ENCODE measurements around the gene IFT52.

Gene IFT52

DNA sequence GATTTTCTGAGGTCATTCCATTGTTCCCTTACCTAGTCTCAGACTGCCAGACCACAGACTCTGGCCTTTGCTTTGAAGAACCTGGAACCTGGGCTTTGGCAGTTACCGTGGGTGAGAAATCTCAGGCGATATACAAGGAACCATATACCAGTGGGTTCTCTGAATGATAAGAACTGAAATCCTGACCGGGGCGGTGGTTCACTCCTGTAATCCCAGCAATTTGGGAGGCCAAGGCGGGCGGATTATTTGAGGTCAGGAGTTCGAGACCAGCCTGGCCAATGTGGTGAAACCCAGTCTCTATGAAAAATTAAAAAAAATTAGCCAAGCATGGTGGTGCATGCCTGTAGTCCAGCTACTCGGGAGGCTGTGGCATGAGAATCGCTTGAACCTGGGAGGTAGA lies 46.2 kb upstream of the IFT52 start:
- TF ChIP-seq TEAD4 (IDR thresholded peaks at IDR 0.05) (no peak), ZBTB7A (IDR thresholded peaks at IDR 0.05; ENCODE audit: low read depth) (no peak), CEBPB (IDR thresholded peaks at IDR 0.05) (no peak), CREB1 (IDR thresholded peaks at IDR 0.05; ENCODE audit: low read depth) (no peak), EGR1 (IDR thresholded peaks at IDR 0.05) (no peak), FOXM1 (IDR thresholded peaks at IDR 0.05; ENCODE audit: borderline replicate concordance, low read depth) (no peak), MAX (IDR thresholded peaks at IDR 0.05) (no peak), TAF1 (IDR thresholded peaks at IDR 0.05; ENCODE audit: low read depth) (no peak), NFIC (IDR thresholded peaks at IDR 0.05) (no peak), USF1 (IDR thresholded peaks at IDR 0.05) (no peak), YY1 (IDR thresholded peaks at IDR 0.05; ENCODE audit: low read depth) (no peak), EP300 (IDR thresholded peaks at IDR 0.05; ENCODE audit: borderline replicate concordance) (no peak), RAD21 (IDR thresholded peaks at IDR 0.05; ENCODE audit: low read depth) (no peak)
- TF ChIP-seq, protein P1, sequence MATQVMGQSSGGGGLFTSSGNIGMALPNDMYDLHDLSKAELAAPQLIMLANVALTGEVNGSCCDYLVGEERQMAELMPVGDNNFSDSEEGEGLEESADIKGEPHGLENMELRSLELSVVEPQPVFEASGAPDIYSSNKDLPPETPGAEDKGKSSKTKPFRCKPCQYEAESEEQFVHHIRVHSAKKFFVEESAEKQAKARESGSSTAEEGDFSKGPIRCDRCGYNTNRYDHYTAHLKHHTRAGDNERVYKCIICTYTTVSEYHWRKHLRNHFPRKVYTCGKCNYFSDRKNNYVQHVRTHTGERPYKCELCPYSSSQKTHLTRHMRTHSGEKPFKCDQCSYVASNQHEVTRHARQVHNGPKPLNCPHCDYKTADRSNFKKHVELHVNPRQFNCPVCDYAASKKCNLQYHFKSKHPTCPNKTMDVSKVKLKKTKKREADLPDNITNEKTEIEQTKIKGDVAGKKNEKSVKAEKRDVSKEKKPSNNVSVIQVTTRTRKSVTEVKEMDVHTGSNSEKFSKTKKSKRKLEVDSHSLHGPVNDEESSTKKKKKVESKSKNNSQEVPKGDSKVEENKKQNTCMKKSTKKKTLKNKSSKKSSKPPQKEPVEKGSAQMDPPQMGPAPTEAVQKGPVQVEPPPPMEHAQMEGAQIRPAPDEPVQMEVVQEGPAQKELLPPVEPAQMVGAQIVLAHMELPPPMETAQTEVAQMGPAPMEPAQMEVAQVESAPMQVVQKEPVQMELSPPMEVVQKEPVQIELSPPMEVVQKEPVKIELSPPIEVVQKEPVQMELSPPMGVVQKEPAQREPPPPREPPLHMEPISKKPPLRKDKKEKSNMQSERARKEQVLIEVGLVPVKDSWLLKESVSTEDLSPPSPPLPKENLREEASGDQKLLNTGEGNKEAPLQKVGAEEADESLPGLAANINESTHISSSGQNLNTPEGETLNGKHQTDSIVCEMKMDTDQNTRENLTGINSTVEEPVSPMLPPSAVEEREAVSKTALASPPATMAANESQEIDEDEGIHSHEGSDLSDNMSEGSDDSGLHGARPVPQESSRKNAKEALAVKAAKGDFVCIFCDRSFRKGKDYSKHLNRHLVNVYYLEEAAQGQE (IDR thresholded peaks at IDR 0.05; ENCODE audit: low read depth) = no peak

- TF ChIP-seq TAF1 (IDR thresholded peaks at IDR 0.05; ENCODE audit: low read depth) (no peak), ZBTB7A (IDR thresholded peaks at IDR 0.05; ENCODE audit: low read depth) (no peak), YY1 (IDR thresholded peaks at IDR 0.05; ENCODE audit: low read depth) (no peak), NFIC (IDR thresholded peaks at IDR 0.05) (no peak), EP300 (IDR thresholded peaks at IDR 0.05; ENCODE audit: borderline replicate concordance) (no peak), RAD21 (IDR thresholded peaks at IDR 0.05; ENCODE audit: low read depth) (no peak), FOXM1 (IDR thresholded peaks at IDR 0.05; ENCODE audit: borderline replicate concordance, low read depth) (no peak), MAX (IDR thresholded peaks at IDR 0.05) (no peak), CREB1 (IDR thresholded peaks at IDR 0.05; ENCODE audit: low read depth) (no peak), USF1 (IDR thresholded peaks at IDR 0.05) (no peak), TEAD4 (IDR thresholded peaks at IDR 0.05) (no peak), EGR1 (IDR thresholded peaks at IDR 0.05) (no peak), CEBPB (IDR thresholded peaks at IDR 0.05) (no peak)
- TF ChIP-seq, protein P1 (IDR thresholded peaks at IDR 0.05; ENCODE audit: low read depth) = no peak
These were observed 44.7 kb upstream of the IFT52 start for GRCh38 chr20:43545837-43546578.

DNA sequence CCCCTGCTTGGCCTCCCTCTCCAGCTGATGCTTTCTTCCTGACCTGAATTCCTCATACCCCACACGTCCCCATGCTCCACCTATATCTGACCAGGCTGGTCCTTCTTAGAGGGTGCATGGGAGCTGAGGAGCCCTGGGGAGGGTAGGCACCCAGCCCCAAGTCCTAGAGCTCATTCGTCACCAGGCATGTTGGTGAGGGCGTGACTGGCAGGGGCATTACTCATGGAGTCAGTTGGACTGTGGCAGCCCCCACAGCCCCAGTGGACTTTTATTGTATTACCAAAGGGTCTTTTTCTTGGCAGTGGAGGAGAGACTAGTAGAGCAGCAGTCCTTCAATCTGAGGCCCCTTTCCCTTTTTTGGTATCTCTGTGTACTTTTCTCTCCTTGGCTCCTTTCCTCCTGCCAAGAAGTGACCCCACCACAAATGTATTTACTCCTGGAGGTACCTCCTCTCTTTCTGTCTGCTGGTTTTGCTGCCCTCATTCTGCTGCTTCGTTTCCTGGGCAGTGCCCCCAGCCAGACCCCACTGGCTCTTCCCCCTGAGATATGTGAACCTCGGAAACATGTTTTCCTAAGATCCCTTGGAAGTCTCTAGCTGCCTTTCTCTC lies 42.4 kb upstream of the IFT52 start:
- TF ChIP-seq YY1 (IDR thresholded peaks at IDR 0.05; ENCODE audit: low read depth) (no peak), TAF1 (IDR thresholded peaks at IDR 0.05; ENCODE audit: low read depth) (no peak), TEAD4 (IDR thresholded peaks at IDR 0.05) (no peak), MAX (IDR thresholded peaks at IDR 0.05) (no peak)
- TF ChIP-seq, protein P1 (IDR thresholded peaks at IDR 0.05; ENCODE audit: low read depth) = no peak

- TF ChIP-seq USF1 (IDR thresholded peaks at IDR 0.05) (no peak), EGR1 (IDR thresholded peaks at IDR 0.05) (no peak), RAD21 (IDR thresholded peaks at IDR 0.05; ENCODE audit: low read depth) (no peak), NFIC (IDR thresholded peaks at IDR 0.05) (no peak), YY1 (IDR thresholded peaks at IDR 0.05; ENCODE audit: low read depth) (no peak), TAF1 (IDR thresholded peaks at IDR 0.05; ENCODE audit: low read depth) (no peak), TCF12 (IDR thresholded peaks at IDR 0.05; ENCODE audit: low read depth) (no peak), EP300 (IDR thresholded peaks at IDR 0.05; ENCODE audit: borderline replicate concordance) (no peak), FOXM1 (IDR thresholded peaks at IDR 0.05; ENCODE audit: borderline replicate concordance, low read depth) (no peak), MAX (IDR thresholded peaks at IDR 0.05) (no peak), TEAD4 (IDR thresholded peaks at IDR 0.05) (no peak), CREB1 (IDR thresholded peaks at IDR 0.05; ENCODE audit: low read depth) (no peak), CEBPB (IDR thresholded peaks at IDR 0.05) (no peak), ZBTB7A (IDR thresholded peaks at IDR 0.05; ENCODE audit: low read depth) (no peak)
- TF ChIP-seq, protein P1 (IDR thresholded peaks at IDR 0.05; ENCODE audit: low read depth) = no peak
These were observed 41.2 kb upstream of the IFT52 start for GRCh38 chr20:43549416-43550065.
